Superior temporal gyrus (tissue), 1 donor: ENCODE results near the gene SECTM1.

Experiments used
- DNase-seq: peaks from one replicate; pipeline ENCODE4 v3.0.0-alpha.2; 2016; ENCODE audit errors: extremely low spot score

SECTM1 gene

DNA sequence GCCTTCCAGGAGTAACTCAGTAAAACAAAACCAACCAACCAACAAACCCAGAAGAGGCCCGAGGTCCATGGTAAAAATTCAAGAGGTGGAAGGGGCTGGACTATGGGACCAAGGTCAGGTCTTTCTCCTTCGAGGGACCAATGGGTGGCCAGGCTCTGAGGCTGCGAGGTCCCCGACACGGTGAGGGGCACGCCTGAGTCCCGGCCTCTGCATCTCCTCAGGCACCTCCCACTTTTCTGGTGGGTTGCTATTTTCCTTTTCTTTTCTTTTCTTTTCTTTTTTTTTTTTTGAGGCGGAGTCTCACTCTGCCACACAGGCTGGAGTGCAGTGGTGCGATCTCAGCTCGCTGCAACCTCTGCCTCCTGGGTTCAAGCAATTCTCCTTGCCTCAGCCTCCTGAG lies 34.1 kb downstream of the SECTM1 start:
- no peak for DNase-seq

DNA sequence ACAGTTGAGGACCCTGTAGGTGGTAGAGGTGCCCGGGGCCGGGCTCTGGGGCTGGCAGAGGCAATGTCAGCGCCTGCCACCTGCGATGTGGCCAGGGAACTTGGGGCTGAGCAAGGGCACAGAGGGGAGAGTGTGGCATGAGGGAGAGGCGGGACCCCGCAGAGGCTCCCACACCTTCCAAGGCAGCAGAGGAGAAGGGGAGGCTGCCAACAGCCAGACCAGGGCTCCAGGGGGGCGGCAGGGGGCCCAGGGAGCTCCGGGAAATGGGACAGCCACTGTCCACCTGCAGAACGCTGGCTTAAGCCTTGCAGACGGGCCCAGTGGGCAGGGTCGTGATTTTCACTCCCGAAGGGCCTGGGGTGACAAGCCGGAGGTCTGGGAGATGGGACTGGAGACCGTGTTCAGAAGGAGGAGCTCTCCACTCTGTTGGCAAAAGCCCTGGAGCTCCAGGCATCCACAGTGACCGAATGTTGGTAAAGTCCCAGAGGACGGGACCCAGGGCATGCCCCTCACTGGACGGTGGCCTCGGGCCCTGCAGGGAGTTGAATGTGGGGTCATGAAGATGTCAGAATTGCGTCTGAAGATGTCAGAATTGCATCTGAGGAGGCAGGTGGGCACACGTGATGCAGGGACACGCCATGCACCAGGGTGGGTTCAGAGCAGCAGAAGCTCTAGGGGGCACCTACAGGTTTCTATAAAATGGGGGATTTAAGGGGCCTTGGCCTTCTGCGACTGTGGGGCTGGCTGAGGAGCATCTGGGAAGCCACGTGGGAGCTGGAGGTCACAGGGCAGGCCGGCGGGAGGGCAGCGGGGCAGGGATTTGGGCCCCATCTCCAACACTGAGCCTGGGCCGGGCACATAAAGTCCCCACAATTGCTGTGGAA lies 34.8 kb downstream of the SECTM1 start:
- no peak for DNase-seq

DNA sequence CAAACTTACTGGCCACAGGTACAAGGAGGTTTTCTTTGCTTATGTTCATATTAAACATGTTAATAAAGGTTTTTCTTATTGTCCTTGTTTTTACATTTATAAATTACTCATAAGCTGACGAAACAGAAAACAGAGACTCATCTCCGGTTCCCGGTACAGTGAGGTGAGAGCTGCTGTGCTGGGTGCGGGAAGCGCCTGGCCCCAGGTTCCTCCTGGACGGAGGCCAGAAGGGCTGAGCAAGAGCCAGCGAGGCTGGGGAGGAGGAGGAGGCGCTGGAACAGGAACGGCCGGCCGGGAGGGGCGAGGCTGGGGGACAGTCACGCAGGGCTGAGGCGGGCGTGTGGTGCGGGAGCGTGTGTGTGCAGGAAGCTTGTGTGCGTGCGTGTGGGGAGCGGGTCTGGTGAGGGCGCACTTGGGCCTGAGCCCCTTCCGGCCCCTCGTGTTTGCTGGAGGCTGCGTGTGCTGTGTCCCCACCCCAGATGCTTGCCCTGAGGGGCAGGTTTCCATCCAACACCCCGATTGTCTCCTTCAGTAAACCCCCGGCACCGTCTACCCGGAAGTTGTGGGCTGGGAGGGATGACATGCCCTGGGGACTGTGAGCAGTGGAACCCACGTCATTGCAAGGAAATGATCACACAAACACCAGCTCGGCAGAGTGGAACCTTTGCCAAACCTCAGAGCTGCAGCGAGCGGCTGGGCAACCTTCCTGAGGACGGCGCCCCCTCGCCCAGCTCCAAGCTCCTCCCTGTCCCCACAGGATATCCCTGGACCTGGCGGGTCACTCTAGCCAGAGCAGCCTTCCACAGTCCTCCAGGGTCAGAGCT lies 35.6 kb downstream of the SECTM1 start:
- peak; percentile 55 for DNase-seq

DNA sequence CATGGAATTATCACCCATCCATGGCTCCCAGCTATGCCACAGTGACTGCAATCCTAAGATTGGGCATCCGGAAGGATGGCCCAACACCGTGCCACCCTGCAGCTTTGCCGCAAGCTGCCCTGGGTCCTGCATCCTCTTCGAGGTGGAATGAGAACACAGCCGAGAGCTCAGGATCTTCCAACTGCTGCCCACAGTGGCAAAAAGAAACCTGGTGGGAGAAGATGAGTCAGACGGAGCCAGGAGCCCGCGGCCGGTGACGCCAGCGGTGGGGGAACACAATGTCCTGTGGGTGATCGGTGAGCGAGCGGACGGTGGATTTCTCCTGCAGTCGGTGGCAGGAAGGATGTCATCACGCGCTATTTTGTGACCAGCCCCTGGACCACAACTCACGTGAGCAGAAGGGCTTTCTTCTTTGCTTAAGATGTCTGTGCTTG lies 36.3 kb downstream of the SECTM1 start:
- DNase-seq, result peak; percentile 54

DNA sequence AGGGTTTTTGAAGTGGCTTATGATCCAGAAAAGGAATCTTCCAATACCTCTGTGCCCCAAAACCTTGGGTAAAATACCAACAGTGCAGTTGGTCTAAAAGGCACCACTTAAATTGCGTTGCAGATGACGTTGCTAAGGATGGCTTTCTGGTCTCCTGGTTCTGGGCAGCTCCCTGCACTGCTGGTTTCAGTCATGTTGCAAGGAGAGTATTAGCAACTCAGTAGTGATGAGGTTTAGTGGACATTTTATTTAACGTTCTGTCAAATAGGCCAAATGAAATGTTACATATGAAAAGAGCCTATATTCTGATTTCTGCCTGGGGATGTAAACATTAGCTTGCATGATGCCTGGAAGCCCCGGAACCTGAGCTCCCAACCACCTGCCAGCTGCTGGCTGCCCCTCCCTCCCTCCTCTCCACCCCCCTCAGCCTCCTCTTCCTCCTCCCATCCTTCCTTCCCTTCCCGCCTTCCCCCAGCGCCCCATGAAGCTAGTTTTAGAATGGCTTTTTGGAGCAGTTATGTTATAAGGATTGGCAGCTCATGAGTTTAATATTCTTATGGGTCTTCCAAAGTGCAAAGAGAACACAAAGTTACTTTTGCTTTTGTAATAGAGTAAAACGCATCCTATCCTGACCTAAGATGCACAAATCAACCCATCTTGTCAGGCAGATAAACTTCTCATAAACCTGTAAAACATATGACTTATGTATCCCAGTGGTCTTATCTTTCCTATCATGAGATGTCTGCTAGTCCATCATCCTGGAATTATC lies 36.9 kb downstream of the SECTM1 start:
- no peak for DNase-seq

DNA sequence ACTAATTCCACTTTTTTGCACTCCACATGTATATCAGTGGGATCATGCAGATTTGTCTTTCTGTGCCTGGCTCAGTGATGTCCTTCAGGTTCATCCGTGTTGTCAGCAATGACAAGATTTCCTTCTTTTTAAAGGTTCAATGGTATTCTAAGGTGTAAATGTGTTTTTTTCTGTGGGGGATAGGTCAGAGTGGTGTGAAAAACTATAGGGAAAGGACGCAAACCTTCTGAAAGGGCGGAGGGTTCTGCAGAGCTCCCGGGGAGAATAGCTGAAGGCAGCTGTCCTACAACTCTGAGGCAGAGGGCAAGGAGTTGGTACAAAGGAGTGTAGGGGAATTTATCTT lies 38.1 kb downstream of the SECTM1 start:
- no peak for DNase-seq

DNA sequence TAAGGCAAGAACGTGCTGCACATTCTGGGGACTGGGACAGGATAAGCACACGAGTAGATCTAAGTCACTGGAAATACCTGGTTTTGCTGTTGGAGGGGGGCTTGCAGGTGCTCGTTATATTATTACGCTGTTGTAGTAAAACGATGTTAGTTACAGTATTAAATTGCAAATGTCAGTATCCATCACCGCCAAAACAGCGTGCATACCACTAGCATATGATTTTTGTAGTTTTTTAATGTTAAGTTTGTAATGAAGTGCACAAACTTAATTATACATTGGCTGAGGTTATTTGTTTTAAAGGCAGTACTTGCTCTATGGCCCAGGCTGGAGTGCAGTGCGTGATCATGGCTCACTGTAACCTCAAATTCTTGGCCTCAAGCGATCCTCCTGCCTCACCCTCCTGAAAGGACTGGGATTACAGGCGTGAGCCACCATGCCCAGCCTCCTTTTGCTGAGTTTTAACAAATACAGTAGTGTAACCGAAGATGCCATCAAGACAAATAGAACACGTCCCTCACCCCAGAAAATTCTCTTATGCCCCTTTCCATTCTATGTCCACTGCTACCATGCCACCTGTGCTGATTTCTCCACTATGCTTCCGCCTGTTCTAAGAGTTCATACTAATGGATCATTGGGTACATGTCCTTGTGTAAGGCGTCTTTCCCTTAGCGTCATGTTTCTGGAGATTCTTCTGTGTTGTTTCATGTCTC lies 39.3 kb downstream of the SECTM1 start:
- no peak for DNase-seq

DNA sequence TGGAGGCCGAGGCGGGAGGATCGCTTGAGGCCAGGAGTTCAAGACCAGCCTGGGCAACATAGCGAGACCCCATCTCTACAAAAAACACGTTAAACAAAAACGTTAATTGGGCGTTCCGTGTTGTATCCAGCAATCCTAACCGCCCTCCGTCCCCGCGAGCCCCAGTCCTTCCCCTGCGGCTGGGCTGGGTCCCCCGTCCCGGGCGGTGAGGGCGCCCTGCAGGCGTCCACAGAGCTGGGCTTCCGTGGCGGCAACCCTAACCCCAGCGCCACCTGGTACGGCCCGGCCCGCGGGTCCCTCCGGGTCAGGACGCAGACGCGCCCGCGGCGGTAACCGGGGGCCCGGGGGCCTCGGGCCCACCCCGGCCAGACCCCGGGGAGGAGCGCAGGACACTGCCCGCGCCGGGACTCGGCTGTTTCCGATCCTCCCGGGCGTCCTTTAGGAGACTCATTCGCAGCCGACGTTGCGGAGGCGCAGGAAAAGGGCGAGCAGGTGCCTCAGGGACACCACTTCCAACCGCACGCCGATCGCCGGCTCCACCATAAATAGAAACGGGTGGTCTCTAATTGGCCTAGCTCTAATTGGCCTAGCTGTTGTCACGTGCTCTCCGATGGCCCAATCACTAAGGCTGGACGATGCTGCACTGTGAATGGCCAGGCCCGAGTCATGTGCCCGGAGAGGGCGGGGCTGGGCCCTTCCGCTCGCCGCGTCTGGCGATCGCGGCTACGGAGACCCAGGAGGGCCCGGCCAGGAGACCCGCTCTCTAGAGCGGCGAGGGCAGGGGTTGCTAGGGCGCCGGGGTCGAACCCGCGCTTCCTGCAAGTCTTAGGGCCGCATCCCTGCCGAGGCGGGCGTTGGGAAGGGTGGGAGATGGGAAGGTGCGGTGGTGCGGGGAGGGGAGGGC lies 41.1 kb downstream of the SECTM1 start:
- DNase-seq, result peak; percentile 99

DNA sequence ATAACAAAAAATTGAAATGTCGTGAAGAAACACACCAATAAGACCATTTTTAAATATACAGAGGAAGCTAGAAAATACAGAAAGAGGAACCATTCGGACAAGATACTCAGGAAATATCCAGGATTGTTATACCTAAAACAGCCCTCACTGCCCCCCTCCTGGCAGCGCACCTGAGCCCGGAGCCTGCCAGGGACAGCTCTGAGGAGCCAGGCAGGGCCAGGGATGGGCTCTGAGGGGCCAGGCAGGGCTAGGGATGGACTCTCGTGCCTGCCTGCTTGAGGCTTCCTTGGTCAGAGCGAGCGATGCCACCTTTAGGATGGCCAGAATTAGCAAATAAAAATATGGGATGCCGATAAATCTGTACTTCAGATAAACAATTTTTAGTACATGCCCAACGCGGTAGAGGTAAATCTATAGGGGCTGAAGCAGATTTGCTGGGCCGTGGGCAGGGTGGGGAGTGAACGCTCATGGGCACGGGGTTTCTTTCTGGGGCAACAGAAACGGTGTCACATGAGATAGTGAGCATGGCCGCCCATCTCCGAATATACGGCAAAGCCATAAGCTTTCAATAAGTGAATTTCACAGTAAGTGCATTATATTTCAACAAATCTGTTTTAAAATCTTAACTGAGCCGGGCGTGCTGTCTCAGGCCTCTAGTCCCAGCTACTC lies 41.9 kb downstream of the SECTM1 start:
- DNase-seq, result no peak

DNA sequence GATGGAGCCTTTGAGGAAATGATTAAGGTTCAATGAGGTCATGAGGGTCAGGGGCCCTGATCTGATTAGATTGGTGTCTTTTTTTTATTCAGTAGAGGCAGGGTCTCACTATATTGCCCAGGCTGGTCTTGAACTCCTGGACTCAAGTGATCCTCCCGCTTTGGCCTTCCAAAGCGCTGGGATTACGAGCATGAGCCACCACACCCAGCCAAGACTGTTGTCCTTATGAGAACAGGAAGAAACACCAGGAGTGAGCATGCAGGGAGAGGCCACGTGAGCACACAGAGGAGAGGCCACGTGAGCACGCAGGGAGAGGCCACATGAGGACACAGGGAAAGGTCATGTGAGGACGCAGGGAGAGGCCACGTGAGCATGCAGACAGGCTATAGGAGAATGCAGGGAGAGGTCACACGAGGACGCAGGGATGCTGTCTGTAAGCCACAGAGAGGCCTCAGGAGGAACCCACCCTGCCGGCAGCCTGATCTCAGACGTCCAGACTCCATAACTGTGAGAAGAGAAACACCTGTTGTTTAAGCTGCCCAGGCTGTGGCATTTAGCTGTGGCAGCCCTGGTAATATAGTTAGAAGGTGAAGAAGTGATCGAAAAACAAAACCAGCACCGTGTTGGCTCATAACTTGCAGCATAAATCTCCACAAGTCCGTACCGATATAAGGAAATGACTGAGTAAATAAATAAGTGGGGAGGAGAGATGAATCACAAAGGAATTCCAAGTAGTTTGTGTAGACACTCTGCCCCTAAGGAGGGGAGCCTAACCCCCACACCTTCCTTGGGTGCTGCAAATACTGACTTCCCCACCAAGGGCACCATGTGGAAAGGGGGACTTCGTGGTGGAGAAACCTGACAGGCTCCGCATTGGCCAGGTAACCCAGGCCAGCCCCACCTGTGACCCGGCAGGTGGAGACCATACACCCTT lies 45.4 kb downstream of the SECTM1 start:
- no peak for DNase-seq

DNA sequence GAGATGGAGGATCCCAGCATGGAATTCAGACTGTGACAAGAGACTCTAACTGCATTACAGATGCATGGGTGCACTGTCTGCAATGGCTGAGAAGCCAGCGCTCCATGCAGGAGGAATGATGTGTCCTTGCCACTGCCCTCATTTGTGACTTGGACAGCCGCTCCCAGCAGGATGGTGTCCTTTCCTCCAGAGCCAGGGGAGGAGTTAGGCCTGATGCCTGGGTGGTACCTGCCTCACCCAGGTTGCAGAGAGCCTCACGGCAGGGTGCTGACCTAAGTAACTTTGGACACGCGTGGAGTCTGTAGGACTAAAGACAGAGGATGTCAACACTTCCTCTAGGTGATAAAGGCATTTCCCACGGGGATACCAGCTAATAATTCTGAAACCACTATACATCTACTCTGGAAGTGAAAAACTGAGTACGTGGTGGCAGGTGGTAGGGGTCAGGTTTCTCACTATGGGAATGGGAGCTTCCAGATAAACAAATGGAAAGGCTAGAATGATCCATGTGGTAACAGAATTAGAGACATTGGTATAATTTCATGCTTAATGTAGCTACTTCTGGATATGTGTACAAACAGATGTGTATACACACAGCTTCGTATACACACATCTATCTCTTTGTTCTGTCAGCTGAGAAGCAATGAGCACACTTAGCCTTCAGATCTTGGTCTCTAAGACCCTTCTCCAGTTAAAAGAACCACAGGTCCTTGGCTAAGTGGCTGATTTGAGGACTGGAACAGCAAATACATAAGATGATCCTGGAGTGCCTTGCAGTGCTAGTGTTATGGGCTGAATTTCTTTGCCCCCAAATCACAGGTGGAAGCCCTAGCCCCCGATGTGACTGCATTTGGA lies 46.3 kb downstream of the SECTM1 start:
- DNase-seq, result no peak

DNA sequence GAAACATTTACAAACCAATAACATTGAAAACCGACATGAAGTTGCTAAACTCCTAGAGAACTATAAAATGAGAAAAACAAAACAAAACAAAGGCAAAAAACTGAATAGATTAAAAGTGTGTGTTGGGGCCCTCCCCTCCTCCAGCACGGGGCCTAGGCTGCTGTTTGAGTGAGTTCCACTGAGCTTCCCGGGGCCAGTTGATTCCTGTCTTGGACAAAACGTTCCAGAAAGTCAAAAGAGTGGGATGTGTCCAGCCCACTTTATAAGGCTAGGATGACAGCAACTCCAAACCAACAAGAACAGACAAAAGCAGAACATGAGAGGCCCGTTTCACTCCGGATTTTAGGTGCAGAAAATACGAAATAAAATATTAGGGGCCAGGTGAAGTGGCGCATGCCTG lies 48.4 kb downstream of the SECTM1 start:
- DNase-seq, result no peak

DNA sequence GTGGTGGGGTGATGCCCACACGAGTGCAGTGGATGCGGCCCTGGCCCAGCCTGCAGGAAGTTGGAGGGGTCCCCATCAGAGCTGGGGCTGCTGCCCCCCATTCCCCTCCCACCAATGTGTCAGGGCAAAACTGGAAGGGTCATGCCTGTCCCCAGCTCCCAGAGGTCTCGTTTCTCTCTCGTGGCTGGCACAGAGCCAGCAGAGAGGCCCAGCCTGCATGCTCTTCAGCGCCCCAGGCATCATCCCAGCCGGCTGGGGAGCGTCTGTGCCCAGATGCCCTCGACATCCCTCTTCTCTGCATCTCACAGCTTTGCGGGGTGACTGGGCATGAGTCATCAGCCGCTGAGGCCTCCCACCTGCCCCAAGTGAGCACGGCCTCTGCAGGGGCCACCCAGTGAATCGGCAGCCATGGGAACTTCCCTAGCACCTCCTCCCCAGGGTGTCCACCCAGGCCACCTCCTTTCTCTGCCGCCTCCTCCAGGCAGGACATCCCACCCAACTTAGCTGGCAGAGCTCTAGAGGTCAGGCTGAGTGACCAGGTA lies 50.3 kb downstream of the SECTM1 start:
- no peak for DNase-seq

DNA sequence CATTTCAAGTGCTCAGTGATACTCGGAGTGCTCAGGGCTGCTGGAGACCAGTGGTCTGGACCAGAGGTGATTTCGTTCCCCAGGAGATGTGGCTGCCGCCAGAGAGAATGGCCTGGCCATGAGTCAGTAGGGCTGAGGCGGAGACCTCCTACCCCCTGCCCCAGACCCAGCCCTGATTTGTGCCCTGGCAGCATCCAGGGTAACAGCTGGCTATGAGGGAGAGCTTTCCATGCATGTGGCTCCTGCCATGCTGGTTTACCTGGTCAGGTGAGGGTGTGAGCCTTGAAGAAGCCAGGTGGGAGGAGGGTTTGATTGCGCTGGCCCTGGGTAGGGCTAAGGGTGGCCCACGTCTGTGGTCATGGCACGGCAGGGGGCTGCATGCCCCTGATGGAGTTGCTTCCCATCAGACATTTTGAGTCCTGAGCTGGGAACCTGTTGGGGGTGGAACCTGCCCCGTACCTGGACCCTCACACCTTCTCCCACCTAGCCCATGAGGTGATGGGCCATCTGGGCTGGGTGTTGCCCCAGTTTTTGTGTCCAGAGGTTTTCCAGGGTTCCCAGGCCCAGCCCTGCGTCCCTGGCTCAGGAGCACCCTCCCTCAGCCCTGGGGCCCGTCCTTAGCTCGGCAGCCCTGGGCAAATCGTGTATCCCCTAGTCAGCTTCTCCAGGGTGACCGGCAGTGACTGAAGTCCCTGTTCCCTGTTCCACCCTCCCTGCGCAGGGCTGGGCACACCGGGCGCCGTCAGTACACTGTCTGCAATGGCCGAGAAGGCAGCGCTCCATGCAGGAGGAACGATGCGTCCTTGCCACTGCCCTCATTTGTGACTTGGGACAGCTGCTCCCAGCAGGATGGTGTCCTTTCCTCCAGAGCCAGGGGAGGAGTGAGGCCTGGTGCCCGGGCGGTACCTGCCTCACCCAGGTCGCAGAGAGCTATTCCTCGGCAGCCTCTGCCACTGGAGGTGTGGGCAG lies 51.0 kb downstream of the SECTM1 start:
- no peak for DNase-seq

DNA sequence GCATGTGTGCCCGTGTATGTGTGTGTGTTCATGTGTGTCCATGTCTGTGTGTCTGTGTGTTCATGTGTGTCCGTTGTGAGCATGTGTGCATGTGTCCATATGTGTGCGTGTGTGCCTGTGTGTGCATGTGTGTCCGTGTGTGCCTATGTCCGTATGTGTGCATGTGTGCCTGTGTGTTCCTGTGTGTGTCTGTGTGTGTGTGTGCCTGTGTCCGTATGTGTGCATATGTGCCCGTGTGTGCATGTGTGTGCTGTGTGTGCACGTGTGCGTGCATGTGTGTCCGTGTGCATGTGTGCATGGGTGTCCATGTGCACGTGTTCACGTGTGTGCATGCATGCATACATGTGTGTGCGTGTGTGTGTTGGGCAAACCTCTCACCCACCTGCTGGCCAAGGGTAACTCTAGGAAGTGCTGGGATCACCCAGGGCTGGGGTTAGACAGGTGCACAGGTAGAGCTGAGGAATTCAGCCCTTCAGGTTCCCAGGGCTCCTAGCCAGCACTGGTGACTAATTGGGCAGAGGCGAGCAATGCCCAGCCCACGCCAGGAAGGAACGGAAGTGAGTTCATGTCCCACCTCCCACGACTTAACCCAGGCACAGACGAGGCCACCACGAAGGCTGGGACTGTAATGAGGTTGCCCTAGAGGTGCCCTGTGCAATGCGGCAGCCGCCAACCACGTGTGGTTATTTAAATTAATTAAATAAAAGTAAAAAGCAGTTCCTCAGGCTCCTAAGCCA lies 51.9 kb downstream of the SECTM1 start:
- DNase-seq, result no peak

DNA sequence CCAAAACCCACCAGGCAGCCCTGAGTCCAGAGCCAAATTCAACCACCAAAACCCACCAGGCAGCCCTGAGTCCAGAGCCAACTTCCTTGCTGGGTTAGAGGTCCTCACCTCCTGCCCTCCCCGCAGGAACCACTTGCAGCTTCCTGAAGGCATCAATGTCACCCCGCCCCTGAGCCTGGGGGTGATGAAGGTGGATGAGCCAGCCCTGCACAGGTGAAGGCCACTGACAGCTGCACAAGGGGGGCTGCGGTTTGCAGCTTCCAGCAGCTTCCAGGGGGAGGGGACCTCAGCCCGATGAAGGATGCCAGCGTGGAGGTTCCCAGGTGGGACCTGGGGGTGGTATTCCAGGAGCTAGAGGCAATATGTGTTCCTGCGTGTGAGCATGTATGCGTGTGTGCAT lies 52.5 kb downstream of the SECTM1 start:
- no peak for DNase-seq
